BLaER1 (cell line): Measurements from ENCODE around the gene CYP1B1.
"Not testable (repeated sequence)": the region's sequence is repeated elsewhere in the genome, so short reads cannot be mapped to it uniquely, and the experiment has no call there.

Experiments
- H3K27ac ChIP-seq: shearing (Covaris generic); formaldehyde crosslinking; 2 replicates; pipeline ENCODE4 v1.8.1; 2022
- H3K27me3 ChIP-seq: shearing (Covaris generic); formaldehyde crosslinking; 2 replicates; pipeline ENCODE4 v1.8.1; 2022
- H3K36me3 ChIP-seq: shearing (Covaris generic); formaldehyde crosslinking; 2 replicates; pipeline ENCODE4 v1.8.1; 2022
- H3K4me1 ChIP-seq: shearing (Covaris generic); formaldehyde crosslinking; 2 replicates; pipeline ENCODE4 v1.8.1; 2022
- H3K4me2 ChIP-seq: shearing (Covaris generic); formaldehyde crosslinking; 2 replicates; pipeline ENCODE4 v1.8.1; 2022
- H3K4me3 ChIP-seq: shearing (Covaris generic); formaldehyde crosslinking; 2 replicates; pipeline ENCODE4 v1.8.1; 2022
- H3K9ac ChIP-seq: shearing (Covaris generic); formaldehyde crosslinking; 2 replicates; pipeline ENCODE4 v1.8.1; 2022
- H3K9me3 ChIP-seq: shearing (Covaris generic); formaldehyde crosslinking; 2 replicates; pipeline ENCODE4 v1.8.1; 2022
- H4K20me1 ChIP-seq: shearing (Covaris generic); formaldehyde crosslinking; 2 replicates; pipeline ENCODE4 v1.8.1; 2022
- Cebpa-rat ChIP-seq: shearing (Covaris generic); IDR thresholded peaks from 2 replicates; pipeline ENCODE4 v1.8.1; 2022

CYP1B1 gene

GRCh38 chr2:38037325-38037724 lies 38.6 kb downstream of the CYP1B1 start:
- H3K4me2 ChIP-seq: no peak overlapping the region
- H3K4me3 ChIP-seq: no peak overlapping the region
- no peak overlapping the region for H3K27ac ChIP-seq

DNA sequence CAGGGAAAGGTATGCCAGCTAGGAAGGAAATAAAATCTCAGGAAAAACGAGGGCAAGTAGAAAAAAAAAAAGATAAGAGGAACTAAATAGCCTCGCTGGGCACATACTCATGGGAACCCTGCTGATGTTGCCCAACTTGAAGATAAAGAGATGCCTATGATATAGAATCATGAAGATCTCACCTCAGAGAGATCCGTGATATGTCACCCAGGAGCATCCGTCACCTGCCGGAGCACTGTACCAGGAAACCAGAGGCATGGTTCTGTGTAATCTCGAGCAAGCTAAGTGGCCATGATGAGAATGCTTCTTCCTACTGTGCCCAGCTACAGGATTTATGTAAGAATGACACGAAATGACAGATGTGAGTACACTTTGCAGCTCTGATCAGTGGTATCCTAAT lies 40.0 kb downstream of the CYP1B1 start:
- Histone ChIP-seq H3K36me3 (no peaks in the 10 kb centered on the region), H3K9me3 (no peaks in the 10 kb centered on the region), H3K27me3 (peaks cover 4% of the 10 kb centered on the region; the same call in 1 of the 2 replicates), H3K9ac (no peak overlapping the region), H4K20me1 (no peaks in the 10 kb centered on the region), H3K27ac (no peak overlapping the region), H3K4me1 (peaks cover 1% of the 10 kb centered on the region; the same call in 1 of the 2 replicates), H3K4me3 (no peak overlapping the region), H3K4me2 (no peak overlapping the region)
- TF ChIP-seq Cebpa-rat: no peak

More at GRCh38 chr2:38037325-38037724, 38.6 kb downstream of the CYP1B1 start:
- peaks cover 4% of the 10 kb centered on the region; the same call in 1 of the 2 replicates for H3K27me3 ChIP-seq
- no peak for TF ChIP-seq Cebpa-rat
- H3K9me3 ChIP-seq: no peaks in the 10 kb centered on the region
- H3K9ac ChIP-seq: no peak overlapping the region
- H4K20me1 ChIP-seq: no peaks in the 10 kb centered on the region
- H3K36me3 ChIP-seq: no peaks in the 10 kb centered on the region
- no peaks in the 10 kb centered on the region for H3K4me1 ChIP-seq

DNA sequence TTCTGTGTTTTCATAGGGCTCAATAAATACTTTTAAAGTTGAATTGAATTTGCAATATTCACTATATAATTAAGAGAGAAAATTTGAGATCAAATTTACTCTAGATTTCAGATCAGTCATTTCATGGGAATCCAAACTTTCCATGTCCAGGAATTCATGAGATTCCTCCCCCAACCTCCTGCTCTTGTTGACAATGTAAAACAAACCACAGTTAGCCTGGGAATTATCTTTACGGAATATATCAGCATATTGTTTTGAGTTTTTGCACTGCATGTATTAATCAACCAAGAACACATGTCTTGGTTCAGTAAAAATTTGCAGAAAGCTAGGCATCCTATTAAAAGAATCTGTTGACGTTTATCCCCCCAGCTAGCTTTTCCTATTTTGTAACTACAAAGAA lies 42.3 kb downstream of the CYP1B1 start:
- peaks cover 9% of the 10 kb centered on the region for H3K4me1 ChIP-seq
- no peak overlapping the region for H3K9ac ChIP-seq
- no peaks in the 10 kb centered on the region for H4K20me1 ChIP-seq
- no peaks in the 10 kb centered on the region for H3K9me3 ChIP-seq
- H3K27me3 ChIP-seq: peaks cover 4% of the 10 kb centered on the region; the same call in 1 of the 2 replicates
- H3K4me2 ChIP-seq: no peak overlapping the region
- no peak overlapping the region for H3K4me3 ChIP-seq
- H3K36me3 ChIP-seq: no peaks in the 10 kb centered on the region
- TF ChIP-seq Cebpa-rat: no peak
- no peak overlapping the region for H3K27ac ChIP-seq

DNA sequence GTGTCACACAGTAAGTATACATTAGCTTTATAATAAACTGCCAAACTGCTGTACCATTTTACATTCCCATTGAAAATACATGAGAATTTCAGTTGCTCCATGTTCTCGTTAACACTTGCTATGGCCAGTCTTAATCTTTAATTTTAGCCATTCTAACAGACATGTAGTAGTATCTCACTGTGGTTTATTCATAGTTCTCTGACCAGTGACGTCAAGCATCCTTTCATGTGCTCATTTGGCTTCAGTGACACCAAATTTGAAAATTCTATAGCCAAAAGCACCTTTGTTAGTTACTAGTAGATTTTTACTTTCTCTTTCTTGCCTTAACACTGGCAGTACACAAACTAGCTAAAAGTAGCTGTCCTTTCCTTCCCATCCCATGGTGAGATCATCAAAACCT lies 43.0 kb downstream of the CYP1B1 start:
- Histone ChIP-seq H3K36me3 (no peaks in the 10 kb centered on the region), H3K27me3 (no peaks in the 10 kb centered on the region), H3K27ac (no peak overlapping the region), H4K20me1 (no peaks in the 10 kb centered on the region), H3K4me2 (no peak overlapping the region), H3K4me3 (no peak overlapping the region), H3K4me1 (peaks cover 9% of the 10 kb centered on the region), H3K9me3 (no peaks in the 10 kb centered on the region), H3K9ac (no peak overlapping the region)
- TF ChIP-seq Cebpa-rat: no peak

- no peak overlapping the region for H3K9ac ChIP-seq
- H3K4me2 ChIP-seq: peak overlapping the region; percentile 43
- H3K4me1 ChIP-seq: peaks cover 9% of the 10 kb centered on the region
- no peak overlapping the region for H3K4me3 ChIP-seq
- H3K27me3 ChIP-seq: no peaks in the 10 kb centered on the region
- H4K20me1 ChIP-seq: no peaks in the 10 kb centered on the region
- H3K9me3 ChIP-seq: no peaks in the 10 kb centered on the region
- no peaks in the 10 kb centered on the region for H3K36me3 ChIP-seq
- no peak overlapping the region for H3K27ac ChIP-seq
- TF ChIP-seq Cebpa-rat: no peak
Observed at GRCh38 chr2:38030635-38031355, 45.2 kb downstream of the CYP1B1 start.

DNA sequence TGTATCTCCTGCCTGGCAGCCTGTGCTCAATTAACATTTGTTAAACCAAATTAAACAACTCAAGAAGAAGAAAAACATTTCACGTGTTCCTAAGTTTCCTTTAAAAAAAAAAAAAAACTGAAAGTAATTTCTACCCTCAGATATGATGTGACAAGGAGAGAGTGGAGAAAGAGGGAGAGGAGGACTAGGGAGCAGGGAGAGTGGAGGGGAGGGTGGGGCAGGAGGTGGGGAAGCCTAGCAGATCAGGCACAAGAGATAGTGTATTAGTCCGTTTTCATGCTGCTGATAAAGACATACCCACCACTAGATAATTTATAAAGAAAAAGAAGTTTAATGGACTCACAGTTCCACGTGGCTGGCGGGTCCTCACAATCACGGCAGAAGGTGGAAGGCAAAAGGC lies 46.4 kb downstream of the CYP1B1 start:
- H3K4me1 ChIP-seq: peaks cover 9% of the 10 kb centered on the region
- no peaks in the 10 kb centered on the region for H4K20me1 ChIP-seq
- no peak overlapping the region for H3K4me2 ChIP-seq
- no peaks in the 10 kb centered on the region for H3K9me3 ChIP-seq
- no peak overlapping the region for H3K27ac ChIP-seq
- H3K4me3 ChIP-seq: no peak overlapping the region
- H3K9ac ChIP-seq: no peak overlapping the region
- TF ChIP-seq Cebpa-rat: no peak
- no peaks in the 10 kb centered on the region for H3K27me3 ChIP-seq
- H3K36me3 ChIP-seq: no peaks in the 10 kb centered on the region

DNA sequence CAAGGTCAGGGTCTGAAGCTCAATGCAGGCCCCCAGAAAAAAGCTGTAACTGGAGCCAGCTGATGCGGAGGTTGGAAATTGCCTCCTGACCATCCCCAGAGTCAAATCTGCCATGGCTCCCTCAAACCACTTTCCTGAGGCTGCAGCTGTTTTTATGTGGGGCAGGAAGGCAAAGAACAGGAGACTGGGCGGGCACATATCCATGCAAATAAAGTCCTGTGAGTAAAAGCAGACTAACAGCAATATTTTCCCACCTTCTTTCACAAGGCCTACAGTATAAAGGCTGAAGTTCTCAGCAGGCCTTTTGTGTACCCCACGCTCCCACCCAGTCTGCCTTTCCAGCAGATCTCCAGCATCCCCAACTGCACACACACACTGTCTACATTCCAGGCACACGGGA lies 47.1 kb downstream of the CYP1B1 start:
- Histone ChIP-seq H3K4me3 (no peak overlapping the region), H3K27me3 (no peaks in the 10 kb centered on the region), H3K27ac (no peak overlapping the region), H3K9ac (no peak overlapping the region), H3K4me2 (no peak overlapping the region), H3K9me3 (no peaks in the 10 kb centered on the region), H3K36me3 (no peaks in the 10 kb centered on the region), H3K4me1 (peaks cover 9% of the 10 kb centered on the region), H4K20me1 (no peaks in the 10 kb centered on the region)
- TF ChIP-seq Cebpa-rat: no peak

DNA sequence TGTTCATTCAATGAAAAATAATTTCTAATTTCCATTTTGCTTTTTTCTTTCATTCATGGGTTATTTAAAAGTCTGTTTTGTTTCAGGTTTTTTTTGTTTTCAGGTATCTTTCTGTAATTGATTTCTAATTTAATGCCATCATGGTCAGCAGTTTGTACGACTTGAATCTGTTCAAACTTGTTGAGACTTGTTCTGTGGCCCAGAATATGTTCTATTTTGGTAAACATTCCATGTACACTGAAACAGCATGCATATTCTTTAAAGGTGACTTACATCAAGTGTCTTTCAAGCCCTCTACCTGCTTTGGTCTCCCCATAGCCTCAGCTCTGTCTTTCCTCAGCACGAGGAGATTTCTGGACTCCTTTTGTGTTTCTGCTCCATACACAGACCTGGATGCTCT lies 49.1 kb downstream of the CYP1B1 start:
- TF ChIP-seq Cebpa-rat: no peak
- H3K4me1 ChIP-seq: peaks cover 9% of the 10 kb centered on the region
- H3K36me3 ChIP-seq: no peaks in the 10 kb centered on the region
- H3K27me3 ChIP-seq: no peaks in the 10 kb centered on the region
- no peak overlapping the region for H3K9ac ChIP-seq
- no peak overlapping the region for H3K27ac ChIP-seq
- no peak overlapping the region for H3K4me3 ChIP-seq
- H3K9me3 ChIP-seq: no peaks in the 10 kb centered on the region
- H3K4me2 ChIP-seq: no peak overlapping the region
- H4K20me1 ChIP-seq: no peaks in the 10 kb centered on the region

GRCh38 chr2:38021589-38021988 lies 54.4 kb downstream of the CYP1B1 start:
- Histone ChIP-seq H3K4me2 (no peak overlapping the region), H4K20me1 (no peaks in the 10 kb centered on the region), H3K27ac (no peak overlapping the region), H3K36me3 (no peaks in the 10 kb centered on the region), H3K9me3 (peaks cover 6% of the 10 kb centered on the region; the same call in 1 of the 2 replicates), H3K27me3 (no peaks in the 10 kb centered on the region), H3K9ac (no peak overlapping the region), H3K4me1 (no peaks in the 10 kb centered on the region), H3K4me3 (no peak overlapping the region)
- no peak for TF ChIP-seq Cebpa-rat

DNA sequence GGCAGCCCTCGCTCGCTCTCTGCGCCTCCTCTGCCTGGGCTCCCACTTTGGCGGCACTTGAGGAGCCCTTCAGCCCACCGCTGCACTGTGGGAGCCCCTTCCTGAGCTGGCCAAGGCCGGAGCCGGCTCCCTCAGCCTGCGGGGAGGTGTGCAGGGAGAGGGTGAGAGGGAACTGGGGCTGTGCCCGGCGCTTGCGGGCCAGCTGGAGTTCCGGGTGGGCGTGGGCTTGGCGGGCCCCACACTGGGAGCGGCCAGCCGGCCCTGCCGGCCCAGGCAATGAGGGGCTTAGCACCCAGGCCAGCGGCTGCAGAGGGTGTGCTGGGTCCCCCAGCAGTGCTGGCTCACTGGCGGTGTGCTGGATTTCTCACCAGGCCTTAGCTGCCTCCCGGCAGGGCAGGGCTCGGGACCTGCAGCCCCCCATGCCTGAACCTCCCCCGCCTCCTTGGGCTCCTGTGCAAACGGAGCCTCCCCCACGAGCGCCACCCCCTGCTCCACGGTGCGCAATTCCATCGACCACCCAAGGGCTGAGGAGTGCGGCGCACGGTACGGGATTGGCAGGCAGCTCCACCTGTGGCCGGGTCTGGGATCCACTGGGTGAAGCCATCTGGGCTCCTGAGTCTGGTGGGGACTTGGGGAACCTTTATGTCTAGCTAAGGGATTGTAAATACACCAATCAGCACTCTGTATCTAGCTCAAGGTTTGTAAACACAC lies 55.4 kb downstream of the CYP1B1 start:
- not testable (repeated sequence) for H3K27me3 ChIP-seq, H3K4me3 ChIP-seq, H3K27ac ChIP-seq, H4K20me1 ChIP-seq, H3K9ac ChIP-seq, H3K4me1 ChIP-seq, H3K9me3 ChIP-seq, H3K4me2 ChIP-seq, H3K36me3 ChIP-seq
